BJ (cell line): ENCODE data around the gene EXOC3L4. TPM values are rescaled to one million over a fixed set of nuclear protein-coding genes. Genes with fewer than 3 reads are reported as not detected.

Experiments used
- CTCF ChIA-PET: fragments of 350-600 bp; formaldehyde crosslinking; extraction: SDS; loops from one replicate; lab custom pipeline; 2021; ENCODE audit warnings: antibody characterized with exemption, inconsistent platforms; lab: Yijun Ruan, JAX
- POLR2A ChIA-PET: fragments of 300-600 bp; sonication (Branson Sonifier 250); formaldehyde crosslinking; extraction: SDS; loops from one replicate; lab custom pipeline; 2021; ENCODE audit warnings: antibody characterized with exemption; lab: Charles Lee
- DNase-seq: peaks from one replicate; pipeline ENCODE4 v3.0.0-alpha.2; 2011; ENCODE audit warnings: low read depth
- H3K27me3 ChIP-seq: 2 replicates; pipeline ENCODE4 v1.6.0; 2011; ENCODE audit warnings: low read length; ENCODE audit not compliant: control insufficient read depth, insufficient read depth
- H3K36me3 ChIP-seq: 2 replicates; pipeline ENCODE4 v1.5.1; 2011; ENCODE audit warnings: low read length; ENCODE audit not compliant: control insufficient read depth, insufficient read depth
- H3K4me3 ChIP-seq: 2 replicates; pipeline ENCODE4 v1.5.1; 2011; ENCODE audit warnings: low read depth, mild to moderate bottlenecking, control low read depth, low read length
- polyA plus RNA-seq: library from polyadenylated mRNA; depleted of rRNA; stranded (reverse); fragments of >200 nt; gene quantifications from 2 replicates; pipeline ENCODE4 v1.2.3, GENCODE V29; 2011
- TF ChIP-seq, protein P1 (sequence below): IDR thresholded peaks from 2 replicates; pipeline ENCODE4 v1.5.1; 2011; ENCODE audit warnings: low read depth, mild to moderate bottlenecking, control low read depth, inconsistent platforms, low read length, moderate library complexity; ENCODE audit not compliant: insufficient read depth

The EXOC3L4 gene
- polyA plus RNA-seq, 1 experiment = not detected

DNA sequence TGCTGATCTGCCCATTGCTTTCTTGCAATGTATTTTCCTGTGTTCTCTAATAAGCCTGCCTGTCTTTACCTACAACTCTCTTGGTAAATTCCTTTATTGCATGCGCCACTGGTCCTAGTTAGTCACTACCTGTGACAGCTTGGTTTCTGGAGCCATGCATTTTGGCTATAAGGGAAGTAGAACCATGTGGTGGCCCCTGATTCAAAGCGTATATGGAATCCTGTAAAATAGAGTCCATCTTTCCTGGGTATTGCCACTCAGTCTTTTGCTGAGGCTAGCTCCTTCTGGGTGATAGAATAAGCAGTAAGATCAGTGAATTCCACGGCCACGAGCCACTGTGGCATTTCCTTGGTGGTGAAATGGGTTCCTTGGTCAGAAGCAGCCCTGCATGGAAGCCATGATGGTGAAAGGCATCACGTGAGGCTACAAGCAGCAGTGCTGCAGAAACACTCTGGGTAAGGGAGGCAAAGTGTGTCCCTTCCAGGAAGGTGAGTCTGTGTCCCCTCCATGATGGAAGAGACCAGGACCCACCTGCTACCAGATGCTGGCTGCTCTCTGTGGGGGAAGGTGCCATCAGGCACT, 48.3 kb downstream of the EXOC3L4 start:
- Histone ChIP-seq H3K36me3 (no peaks in the 10 kb centered on the region), H3K27me3 (peaks cover 2% of the 10 kb centered on the region; the same call in 1 of the 2 replicates), H3K4me3 (no peak overlapping the region)
- DNase-seq = no peak
- ChIA-PET CTCF (interaction anchor here (0.6 to 4.9 kb wide), 7 partner anchors 10 to 139 kb away, joined by 3 to 49 read pairs (median 4); partner anchors contain the start of gene TNFAIP2), POLR2A (no interaction called here)
- TF ChIP-seq, protein P1, sequence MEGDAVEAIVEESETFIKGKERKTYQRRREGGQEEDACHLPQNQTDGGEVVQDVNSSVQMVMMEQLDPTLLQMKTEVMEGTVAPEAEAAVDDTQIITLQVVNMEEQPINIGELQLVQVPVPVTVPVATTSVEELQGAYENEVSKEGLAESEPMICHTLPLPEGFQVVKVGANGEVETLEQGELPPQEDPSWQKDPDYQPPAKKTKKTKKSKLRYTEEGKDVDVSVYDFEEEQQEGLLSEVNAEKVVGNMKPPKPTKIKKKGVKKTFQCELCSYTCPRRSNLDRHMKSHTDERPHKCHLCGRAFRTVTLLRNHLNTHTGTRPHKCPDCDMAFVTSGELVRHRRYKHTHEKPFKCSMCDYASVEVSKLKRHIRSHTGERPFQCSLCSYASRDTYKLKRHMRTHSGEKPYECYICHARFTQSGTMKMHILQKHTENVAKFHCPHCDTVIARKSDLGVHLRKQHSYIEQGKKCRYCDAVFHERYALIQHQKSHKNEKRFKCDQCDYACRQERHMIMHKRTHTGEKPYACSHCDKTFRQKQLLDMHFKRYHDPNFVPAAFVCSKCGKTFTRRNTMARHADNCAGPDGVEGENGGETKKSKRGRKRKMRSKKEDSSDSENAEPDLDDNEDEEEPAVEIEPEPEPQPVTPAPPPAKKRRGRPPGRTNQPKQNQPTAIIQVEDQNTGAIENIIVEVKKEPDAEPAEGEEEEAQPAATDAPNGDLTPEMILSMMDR = no peak

DNA sequence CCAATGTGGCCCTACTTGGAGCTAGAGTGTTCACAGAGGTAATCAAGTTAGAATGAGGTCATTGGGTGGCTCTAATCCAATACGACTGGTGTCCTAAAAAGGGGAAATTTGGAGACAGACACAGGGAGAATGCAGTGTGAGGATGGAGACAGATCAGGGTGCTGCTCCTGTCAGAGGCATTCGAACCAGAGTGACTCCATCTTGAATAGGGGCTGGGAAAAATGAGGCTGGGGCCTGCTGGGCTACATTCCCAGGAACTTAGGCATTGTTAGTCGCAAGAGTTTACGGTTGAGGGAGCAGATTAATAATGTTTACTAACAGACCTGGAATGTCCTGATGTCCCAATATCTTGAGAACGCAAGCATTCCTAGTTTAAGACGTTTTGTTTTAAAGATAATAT, 49.0 kb downstream of the EXOC3L4 start:
- peak; percentile 52 for DNase-seq
- no peak overlapping the region for H3K4me3 ChIP-seq
- CTCF ChIA-PET = interaction anchor here (1.2 to 4.9 kb wide), 2 partner anchors 10 to 40 kb away, joined by 3 to 49 read pairs; no protein-coding TSS in a partner anchor
- POLR2A ChIA-PET = no interaction called here
- TF ChIP-seq, protein P1 = no peak
- H3K27me3 ChIP-seq = peaks cover 2% of the 10 kb centered on the region; the same call in 1 of the 2 replicates
- H3K36me3 ChIP-seq = no peaks in the 10 kb centered on the region

DNA sequence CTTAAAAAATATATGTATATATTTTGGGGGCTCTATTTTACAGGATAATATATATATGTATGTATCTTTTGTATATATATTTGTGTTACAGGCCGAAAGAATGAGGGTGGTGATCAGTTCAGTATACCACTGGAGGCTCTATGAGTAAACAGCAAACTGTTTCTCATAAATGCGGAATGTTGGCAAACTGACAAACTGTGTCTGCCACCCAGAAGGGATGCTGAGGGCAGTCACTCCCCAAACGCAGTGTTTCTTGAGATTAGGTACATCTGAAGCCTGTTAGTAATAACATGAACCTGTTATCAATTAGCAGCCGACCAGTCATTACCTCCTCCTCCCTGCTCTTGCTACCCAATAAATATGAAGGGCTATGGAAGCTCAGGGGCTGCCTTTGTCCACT, 49.6 kb downstream of the EXOC3L4 start:
- CTCF ChIA-PET = interaction anchor here (1.2 to 4.9 kb wide), 2 partner anchors 9 to 41 kb away, joined by 3 to 49 read pairs; no protein-coding TSS in a partner anchor
- H3K4me3 ChIP-seq = no peak overlapping the region
- POLR2A ChIA-PET = no interaction called here
- peaks cover 2% of the 10 kb centered on the region; the same call in 1 of the 2 replicates for H3K27me3 ChIP-seq
- TF ChIP-seq, protein P1 = no peak
- no peaks in the 10 kb centered on the region for H3K36me3 ChIP-seq
- peak; percentile 79 for DNase-seq

- Histone ChIP-seq H3K36me3 (no peaks in the 10 kb centered on the region), H3K27me3 (peaks cover 2% of the 10 kb centered on the region; the same call in 1 of the 2 replicates), H3K4me3 (no peak overlapping the region)
- ChIA-PET CTCF (interaction anchor here (2.0 to 4.2 kb wide), 3 partner anchors 10 to 41 kb away, joined by 5 to 20 read pairs (median 7); no protein-coding TSS in a partner anchor), POLR2A (no interaction called here)
- TF ChIP-seq, protein P1 = no peak
- no peak for DNase-seq
These were observed 51.7 kb downstream of the EXOC3L4 start for GRCh38 chr14:103146141-103146709.
